T47D (cell line): ENCODE results near the gene RSPH1.

Experiments
- DNase-seq, 2 experiments: peaks; one replicate each; pipeline versions ENCODE4 v3.0.0 to v3.0.0-alpha.2; 2011 to 2012; ENCODE audit warnings: low read depth in 1 of 2, low spot score in 1 of 2
- JUND ChIP-seq: IDR thresholded peaks from 2 replicates; pipeline ENCODE4 v1.6.1; 2012; ENCODE audit warnings: low read depth
- in situ Hi-C: cut with HindIII; loops from 2 replicates; pipeline ENCODE4 v1.10.0; 2016; ENCODE audit warnings: low sequenced_read_pairs, low pct_unique_long_range_greater_than_20kb

Gene RSPH1

DNA sequence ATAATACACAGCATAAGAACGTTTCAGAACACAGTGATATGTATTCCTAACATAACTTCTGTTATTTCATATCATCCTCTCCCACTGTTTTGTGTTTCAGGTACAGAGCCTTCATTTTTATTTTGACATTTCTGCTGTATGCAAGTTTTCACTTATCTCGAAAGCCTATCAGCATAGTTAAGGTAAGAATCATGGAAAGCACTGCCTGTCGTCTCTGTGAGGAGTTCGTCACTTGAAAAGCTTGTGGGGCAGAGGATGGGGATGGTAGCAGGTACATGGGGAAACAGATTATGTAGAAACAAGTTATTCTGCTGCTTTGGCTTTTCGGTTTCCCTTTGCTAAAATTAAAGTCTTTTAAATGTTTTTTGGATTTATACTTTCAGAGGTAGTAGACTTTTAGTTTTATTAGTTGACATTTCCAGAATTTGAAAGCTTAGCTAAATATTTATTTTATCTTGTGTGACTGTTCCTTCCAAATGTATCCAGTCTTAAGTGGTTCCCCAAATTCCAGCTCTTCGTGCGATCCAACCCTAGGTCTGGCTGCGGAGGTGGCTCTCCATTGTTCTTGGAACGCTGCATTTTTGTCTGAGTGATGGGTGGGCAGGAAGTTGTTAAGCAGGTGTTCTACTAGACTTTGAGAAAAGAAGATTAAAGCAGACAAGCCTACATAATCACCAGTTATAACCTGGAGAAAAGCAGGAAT is 29.8 kb upstream of the RSPH1 start:
- no peak for TF ChIP-seq JUND
- no peak for DNase-seq
- in situ Hi-C loops: no loop called here

DNA sequence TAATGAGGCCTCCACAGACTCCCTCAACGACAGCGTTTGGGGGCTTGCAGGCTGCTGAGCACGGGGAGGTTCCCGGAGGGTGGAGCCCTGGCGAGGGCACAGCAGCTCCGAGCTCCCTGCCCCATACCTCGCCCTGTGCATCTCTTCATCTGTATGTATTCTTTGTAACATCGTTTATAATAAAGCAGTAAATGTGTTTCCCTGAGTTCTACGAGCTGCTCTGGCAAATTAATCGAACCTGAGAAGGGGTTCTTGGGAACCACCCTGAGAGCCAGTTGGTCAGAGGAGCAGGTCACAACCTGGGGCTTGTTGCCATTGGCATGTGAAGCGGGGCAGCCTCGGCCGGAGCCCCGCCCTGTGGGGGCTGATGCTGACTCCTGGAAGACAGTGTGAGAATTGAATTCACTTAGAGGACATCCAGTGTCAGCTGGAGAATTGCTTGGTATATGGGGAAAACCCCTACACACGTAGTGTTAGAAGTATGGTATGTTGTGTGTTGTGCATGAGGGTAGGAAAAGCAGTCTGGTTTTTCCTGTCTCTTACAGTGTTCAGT is 29.1 kb upstream of the RSPH1 start:
- TF ChIP-seq JUND: no peak
- in situ Hi-C loops: no loop called here
- peak in 1 of 2 experiments; percentile 55 for DNase-seq

DNA sequence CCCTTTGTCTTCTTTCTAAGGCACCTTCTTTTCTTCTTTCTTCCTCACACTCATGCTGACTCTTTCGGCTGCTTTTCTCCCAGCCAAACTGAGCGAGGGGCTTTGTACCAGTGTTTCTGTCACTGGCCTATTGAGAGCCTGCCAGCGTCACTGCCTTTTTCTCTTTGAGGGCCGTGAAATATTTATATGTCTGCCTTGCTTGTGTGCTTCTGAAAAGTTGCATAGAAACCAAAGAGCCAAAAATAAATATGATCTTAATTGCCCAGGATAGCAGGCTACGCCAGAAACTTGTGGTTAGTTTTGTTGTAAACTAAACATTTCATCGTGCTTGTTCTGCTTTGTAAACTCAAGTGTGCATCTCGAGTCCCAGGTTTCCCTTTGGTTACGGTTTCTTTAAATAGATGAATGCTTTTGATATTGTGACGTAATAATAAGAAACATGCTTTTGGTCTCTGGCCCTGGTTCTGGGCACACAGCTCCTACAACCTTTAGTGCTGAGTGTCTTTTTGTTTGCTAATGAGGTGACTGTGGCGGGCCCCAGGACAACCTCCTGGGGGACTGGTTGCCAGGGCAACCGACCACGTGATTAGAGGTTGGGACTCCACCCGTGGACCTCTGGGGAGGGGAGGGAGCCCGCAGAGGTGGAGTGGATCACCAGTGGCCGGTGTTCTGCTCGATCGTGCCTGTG is 28.5 kb upstream of the RSPH1 start:
- TF ChIP-seq JUND: no peak
- in situ Hi-C loops: no loop called here
- DNase-seq: peak; percentile 49 to 89

DNA sequence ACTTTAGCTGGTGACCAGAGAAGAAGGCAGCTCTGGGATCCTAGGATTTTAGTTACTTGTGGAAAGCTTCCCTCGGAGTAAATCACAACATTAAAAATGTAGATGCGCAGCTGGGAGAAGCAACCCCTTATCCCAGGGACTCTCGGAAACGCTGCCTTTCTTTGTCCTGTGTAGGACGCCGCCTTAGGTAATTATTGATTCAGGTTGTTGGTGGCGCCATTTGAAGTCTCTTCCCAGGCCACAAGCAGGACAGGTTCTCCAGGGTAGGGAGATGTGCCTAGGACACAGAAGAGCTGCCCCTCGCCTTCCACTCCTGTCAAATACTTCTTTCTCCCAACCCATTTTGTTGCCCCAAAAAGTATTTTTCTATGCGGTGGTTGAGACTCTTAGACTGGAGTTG is 27.9 kb upstream of the RSPH1 start:
- in situ Hi-C loops: no loop called here
- DNase-seq: peak in 1 of 2 experiments; percentile 82
- TF ChIP-seq JUND: no peak

DNA sequence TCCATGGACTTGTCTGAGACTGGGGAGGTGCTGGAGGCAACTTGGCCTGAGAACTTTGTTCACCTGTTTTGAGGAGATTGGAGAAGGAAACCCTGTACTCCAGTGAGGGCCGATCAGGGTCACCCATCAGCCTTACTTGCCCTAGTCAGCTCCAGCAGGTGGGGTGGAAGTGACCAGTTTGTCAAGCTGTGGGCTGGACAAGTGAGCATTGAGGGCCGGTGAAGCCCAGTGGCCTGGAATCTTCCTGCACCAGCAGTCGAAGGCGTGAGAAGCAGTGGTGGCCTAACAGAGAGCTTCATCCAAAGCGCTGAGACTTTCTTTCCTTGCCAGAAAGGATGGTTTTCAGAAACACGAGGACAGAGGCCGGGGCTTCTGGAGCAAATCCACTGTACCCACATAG is 27.2 kb upstream of the RSPH1 start:
- no peak for TF ChIP-seq JUND
- in situ Hi-C loops: no loop called here

DNA sequence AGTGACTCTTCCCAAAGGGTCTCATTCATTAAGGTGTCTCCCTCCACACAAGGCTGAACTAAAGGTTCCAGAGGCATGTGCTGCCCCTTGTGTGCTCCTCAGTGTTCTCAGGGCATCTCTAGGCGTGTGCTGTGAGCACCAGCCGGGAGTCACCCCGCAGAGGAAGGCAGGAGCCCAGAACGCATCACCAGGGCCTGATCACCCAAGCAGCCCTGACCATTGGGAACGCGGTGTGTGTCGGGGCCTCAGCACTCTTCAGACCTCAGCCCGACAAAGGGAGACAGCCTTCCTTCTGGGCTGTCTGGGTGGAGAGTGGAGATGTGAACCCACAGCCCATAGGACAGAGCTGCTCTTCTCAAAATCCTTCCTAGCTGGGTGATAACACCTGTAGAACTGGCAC is 26.7 kb upstream of the RSPH1 start:
- in situ Hi-C loops: no loop called here

More for the DNA sequence above, 27.2 kb upstream of the RSPH1 start:
- DNase-seq: no peak

DNA sequence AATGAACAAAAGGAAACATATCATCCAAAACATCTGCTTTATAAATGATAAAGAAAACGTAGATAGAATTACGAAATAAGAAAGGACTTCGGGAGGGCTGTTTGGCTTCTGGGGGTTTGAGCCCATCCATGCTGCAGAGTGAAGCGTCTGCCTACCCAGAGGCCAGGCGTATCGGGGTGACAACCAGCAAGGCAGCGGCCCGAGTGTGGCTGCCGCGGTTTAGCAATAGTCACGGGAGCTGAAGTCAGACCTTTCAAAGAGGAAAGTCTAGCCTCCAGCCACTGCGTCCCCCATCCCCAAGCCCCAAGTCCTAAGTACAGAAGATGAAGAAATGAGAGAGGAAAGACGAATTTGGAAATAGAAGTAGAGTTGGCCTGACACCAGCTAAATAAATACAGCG is 26.2 kb upstream of the RSPH1 start:
- TF ChIP-seq JUND: no peak
- in situ Hi-C loops: no loop called here
- DNase-seq: no peak

More for the DNA sequence above, 26.7 kb upstream of the RSPH1 start:
- TF ChIP-seq JUND: no peak
- DNase-seq: no peak

DNA sequence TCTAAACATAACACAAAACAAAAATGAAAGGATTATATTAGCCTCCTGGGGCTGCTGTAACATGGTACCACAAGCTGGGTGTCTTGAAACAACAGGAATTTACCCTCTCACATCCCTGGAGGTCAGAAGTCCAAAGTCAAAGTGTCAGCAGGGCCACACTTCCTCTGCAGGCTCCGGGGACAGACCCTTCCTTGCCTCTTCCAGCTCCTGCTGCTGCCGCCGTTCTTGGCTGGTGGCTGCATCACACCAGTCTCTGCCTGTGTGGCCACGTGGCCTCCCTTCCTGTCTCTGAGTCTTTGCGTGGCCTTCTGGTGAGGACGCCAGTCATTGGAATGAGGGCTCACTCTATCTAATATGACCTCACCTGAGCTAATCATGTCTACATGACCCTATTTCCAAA is 25.8 kb upstream of the RSPH1 start:
- TF ChIP-seq JUND: no peak
- no peak for DNase-seq
- in situ Hi-C loops: no loop called here

DNA sequence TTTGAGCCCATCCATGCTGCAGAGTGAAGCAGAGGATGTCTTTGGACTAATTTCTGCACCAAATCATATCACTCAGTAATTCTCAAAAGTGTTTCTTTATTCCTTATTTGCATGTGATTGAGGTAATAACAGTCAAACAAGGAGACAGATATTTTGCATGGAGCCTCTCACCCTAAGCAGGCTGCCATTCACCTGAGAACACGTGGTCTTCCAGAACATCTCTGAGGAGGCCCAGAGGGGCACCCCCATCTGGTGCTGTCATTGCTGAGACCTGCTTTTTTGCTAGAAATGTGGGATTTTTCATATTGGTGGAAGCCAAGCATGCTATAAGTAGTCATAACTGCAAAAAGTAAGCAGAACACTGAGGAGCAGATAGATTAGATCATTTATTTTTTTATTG is 25.4 kb upstream of the RSPH1 start:
- TF ChIP-seq JUND: no peak
- DNase-seq: no peak
- in situ Hi-C loops: no loop called here

DNA sequence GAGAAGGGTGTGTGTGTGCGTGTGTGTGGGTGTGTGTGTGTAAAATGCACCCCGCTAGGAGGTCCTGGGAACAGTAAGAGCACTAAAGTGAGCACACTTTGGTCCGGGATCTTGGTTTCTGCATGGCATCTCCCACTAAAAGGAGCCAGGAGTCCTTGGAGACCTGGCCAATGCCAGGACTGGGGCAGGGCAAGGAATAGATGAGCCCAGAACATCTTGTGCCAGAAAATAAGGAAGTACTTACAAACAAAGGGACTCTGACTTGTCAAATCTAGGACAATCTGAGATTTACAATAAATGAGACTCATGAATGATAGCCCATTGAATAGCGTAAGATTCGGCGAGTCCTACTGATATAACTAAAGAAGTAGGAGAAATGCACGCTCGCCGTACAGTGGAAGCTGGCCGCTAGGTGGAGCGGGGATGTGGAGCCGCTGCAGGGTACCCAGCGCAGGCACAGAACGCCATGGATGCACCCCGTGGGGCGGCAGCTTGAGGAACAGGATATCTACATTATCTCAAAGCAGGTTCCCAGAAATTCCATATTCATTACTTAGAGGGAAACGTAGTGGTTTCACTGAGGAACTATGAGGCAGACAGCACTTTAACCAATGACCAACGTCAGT is 24.7 kb upstream of the RSPH1 start:
- in situ Hi-C loops: no loop called here
- no peak for TF ChIP-seq JUND
- no peak for DNase-seq

DNA sequence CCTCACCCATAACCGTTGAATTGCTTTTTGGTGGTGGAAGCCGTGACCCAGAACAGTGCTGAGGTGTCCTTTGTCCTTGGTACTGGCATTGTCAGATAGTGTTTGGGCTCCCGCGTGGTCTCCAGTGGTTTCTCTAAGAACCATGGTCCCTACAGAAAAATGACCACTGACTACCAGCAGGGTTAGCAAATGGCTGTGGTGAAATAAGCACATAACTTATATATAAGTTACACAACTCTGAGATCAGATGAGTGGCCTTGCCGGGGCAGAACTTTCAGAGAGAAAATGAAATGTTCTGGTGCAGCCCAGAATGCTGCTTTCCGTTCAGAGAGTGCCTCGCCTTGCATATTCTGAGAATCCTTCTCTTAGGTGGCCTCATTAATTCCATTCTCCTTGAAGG is 22.6 kb upstream of the RSPH1 start:
- in situ Hi-C loops: no loop called here
- DNase-seq: no peak
- TF ChIP-seq JUND: no peak

DNA sequence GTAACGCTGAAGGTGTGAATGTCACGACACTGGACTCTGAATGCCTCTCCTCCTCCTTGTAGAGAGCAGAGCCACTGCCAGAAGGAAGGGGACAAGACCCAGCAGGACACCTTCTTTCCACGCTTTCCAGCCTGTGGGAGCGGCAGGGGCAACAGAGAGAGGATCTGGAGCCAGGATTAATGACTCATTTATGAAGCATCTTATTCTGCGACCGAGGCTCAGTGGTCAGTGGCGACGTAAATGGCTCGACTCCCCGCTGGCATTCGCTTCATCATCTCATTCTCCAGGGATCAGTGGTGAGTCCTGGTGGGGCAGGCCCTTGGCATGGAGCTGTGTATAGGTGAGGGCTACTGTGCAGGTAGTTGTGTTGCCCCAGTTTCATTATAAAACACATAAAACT is 22.2 kb upstream of the RSPH1 start:
- in situ Hi-C loops: no loop called here
- no peak for DNase-seq
- TF ChIP-seq JUND: no peak
